Psoas muscle (tissue), 8 donors: Measurements from ENCODE around the gene SIGLEC11. TPM values are rescaled to one million over a fixed set of nuclear protein-coding genes. Genes with fewer than 3 reads are reported as not detected.

Source experiments
- ATAC-seq, 4 donors: fragments of 200-7000 bp; cut with Tn5 transposase; one replicate each; pipeline ENCODE4 v1.9.1; 2020; ENCODE audit warnings: moderate library complexity in 3 of 4, mild to moderate bottlenecking in 2 of 4
- DNase-seq, 2 donors: peaks; one replicate each; pipeline ENCODE4 v3.0.0-alpha.2; 2020
- H3K27ac ChIP-seq: fragments of 200-600 bp; one replicate; pipeline ENCODE4 v1.8.0; 2022
- H3K27me3 ChIP-seq, 3 donors: fragments of 200-600 bp in 1 of 3; one replicate each; pipeline versions ENCODE4 v1.6.1 to v1.8.0; 2013 to 2022; ENCODE audit warnings: low read length in 2 of 3, mild to moderate bottlenecking in 2 of 3, moderate library complexity in 1 of 3; ENCODE audit not compliant: insufficient read depth in 3 of 3
- H3K36me3 ChIP-seq, 2 donors: fragments of 200-600 bp in 1 of 2; one replicate each; pipeline versions ENCODE4 v1.6.1 to v1.8.0; 2013 to 2022; ENCODE audit warnings: low read depth in 1 of 2, mild to moderate bottlenecking in 1 of 2, moderate library complexity in 1 of 2; ENCODE audit not compliant: insufficient read depth in 1 of 2
- H3K4me1 ChIP-seq: fragments of 200-600 bp; one replicate; pipeline ENCODE4 v1.8.0; 2022
- H3K4me3 ChIP-seq: fragments of 200-600 bp; one replicate; pipeline ENCODE4 v1.8.0; 2022; ENCODE audit warnings: mild to moderate bottlenecking
- H3K9me3 ChIP-seq: fragments of 200-600 bp; one replicate; pipeline ENCODE4 v1.8.0; 2022
- WGBS, 3 donors: extraction: QIAGEN DNeasy Blood & Tissue Kit; methylation state at CpG; one replicate each; pipeline versions ENCODE4 v1.1.6 to v1.1.7; 2013; 5-methylcytosine and 5-hydroxymethylcytosine counted together
- intact Hi-C, 2 donors: fragments of 100-400 bp; cut with DNase I; formaldehyde crosslinking; loops; one replicate each; pipeline versions ENCODE4 v1.11.0 to v1.14.2; 2022
- polyA plus RNA-seq, 3 donors: library from polyadenylated mRNA; stranded (reverse); fragments of 200-250 nt; gene quantifications; one replicate each; pipeline ENCODE4 v1.2.3, GENCODE V29; 2013
- total RNA-seq, 4 donors: library from RNA; stranded (reverse); fragmentation: NEBNext Ultra II Directional in 2 of 4; extraction: Animal tissue kit (Norgen Biotek cat#: 25700) in 2 of 4; gene quantifications; one replicate each; pipeline versions ENCODE4 v1.2.1 to v1.2.4, GENCODE V29; 2021 to 2023
- TF ChIP-seq, protein P1 (sequence below): fragments of 200-600 bp; IDR thresholded peaks from one replicate; pipeline ENCODE4 v1.8.0; 2022; ENCODE audit warnings: antibody characterized with exemption
- donor health status: healthy with polysubstance abuse.
- donor health status: DM: no; HTN: no; CAD: no; lungs with moderate emphysema.
- donor health status: Bipolar disorder and iron deficiency.
- donor health status: healthy.
- donor health status: DM: yes; HTN: yes; CAD: no.
- donor health status: DM: no; HTN: no; CAD: no.
- donor health status: DM: no; HTN: no; CAD: no.
- donor health status: DM: yes; HTN: yes; CAD: no.

The SIGLEC11 gene
- total and polyA plus RNA-seq, 7 donors, result 0.13 to 0.38 (median 0.29) TPM; not detected in 1

DNA sequence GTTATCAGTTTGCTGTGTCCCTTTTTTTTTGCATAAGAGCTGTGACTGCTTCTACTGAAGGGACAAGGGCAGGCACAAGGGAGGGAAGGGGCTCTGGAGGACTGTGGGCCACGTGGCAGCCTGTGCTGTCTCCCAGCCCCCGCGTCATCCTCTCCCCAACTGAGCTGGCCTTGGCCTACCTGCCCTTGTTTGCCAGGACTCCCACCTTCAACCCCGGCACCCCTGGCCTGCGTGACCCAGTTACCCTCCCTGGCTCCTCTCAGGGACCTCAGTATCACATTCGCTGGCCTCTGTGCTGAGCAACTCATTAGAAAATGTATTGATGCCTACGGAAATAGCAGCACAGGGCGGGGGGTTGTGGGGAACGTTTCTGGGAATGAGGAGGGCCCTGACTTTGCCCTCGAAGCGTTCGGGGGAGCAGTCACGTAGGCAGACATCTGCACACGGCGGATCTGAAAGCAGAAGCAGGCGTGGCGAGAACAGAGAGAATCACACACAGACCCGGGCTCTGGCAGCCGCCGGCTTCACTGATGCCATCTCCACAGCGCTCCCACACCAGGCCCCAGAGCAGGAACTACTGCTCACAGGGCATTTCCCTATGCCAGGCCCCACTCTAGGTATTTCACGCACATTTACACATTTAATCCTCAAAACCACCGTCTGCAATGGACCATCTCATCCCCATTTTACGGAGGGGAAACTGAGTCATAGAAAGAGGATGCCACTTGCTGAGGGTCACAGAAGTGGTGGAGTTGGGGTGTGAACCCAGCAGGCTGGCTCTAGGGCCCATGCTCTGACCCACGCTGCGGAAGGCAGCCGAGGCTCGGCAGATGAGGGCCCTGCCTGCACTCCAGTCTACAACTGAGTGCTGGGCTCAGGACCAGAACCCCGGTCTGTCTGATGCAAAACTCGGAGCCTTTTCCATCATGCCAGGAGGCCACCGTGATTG is 37.6 kb downstream of the SIGLEC11 start:
- ATAC-seq (no peak), DNase-seq (peak in 1 of 2 donors; percentile 34)
- intact Hi-C loops, result no loop called here
- Histone ChIP-seq H3K27ac (no peak overlapping the region), H3K4me3 (no peak overlapping the region), H3K27me3 (no peaks in the 10 kb centered on the region), H3K4me1 (peaks cover 26% of the 10 kb centered on the region), H3K9me3 (no peaks in the 10 kb centered on the region), H3K36me3 (peaks cover 0 to 59% of the 10 kb centered on the region in 2 donors)
- WGBS, 3 donors, result 79 to 85% (median 81%) methylated on average over 31 of the region's 31 CpGs
- TF ChIP-seq, protein P1, sequence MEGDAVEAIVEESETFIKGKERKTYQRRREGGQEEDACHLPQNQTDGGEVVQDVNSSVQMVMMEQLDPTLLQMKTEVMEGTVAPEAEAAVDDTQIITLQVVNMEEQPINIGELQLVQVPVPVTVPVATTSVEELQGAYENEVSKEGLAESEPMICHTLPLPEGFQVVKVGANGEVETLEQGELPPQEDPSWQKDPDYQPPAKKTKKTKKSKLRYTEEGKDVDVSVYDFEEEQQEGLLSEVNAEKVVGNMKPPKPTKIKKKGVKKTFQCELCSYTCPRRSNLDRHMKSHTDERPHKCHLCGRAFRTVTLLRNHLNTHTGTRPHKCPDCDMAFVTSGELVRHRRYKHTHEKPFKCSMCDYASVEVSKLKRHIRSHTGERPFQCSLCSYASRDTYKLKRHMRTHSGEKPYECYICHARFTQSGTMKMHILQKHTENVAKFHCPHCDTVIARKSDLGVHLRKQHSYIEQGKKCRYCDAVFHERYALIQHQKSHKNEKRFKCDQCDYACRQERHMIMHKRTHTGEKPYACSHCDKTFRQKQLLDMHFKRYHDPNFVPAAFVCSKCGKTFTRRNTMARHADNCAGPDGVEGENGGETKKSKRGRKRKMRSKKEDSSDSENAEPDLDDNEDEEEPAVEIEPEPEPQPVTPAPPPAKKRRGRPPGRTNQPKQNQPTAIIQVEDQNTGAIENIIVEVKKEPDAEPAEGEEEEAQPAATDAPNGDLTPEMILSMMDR, result no peak

- Histone ChIP-seq H3K4me1 (peaks cover 14% of the 10 kb centered on the region), H3K4me3 (no peak overlapping the region), H3K27me3 (no peaks in the 10 kb centered on the region), H3K9me3 (no peaks in the 10 kb centered on the region), H3K27ac (no peak overlapping the region), H3K36me3 (peaks cover 0 to 58% of the 10 kb centered on the region in 2 donors)
- peak in 1 of 2 donors; percentile 65 for DNase-seq
- 74 to 80% (median 76%) methylated on average over 22 of the region's 22 CpGs for WGBS, 3 donors
- peak in 3 of 4 donors; percentile 15 to 22 (median 18) for ATAC-seq
- TF ChIP-seq, protein P1, result no peak
- intact Hi-C loops, result no loop called here
These were observed 38.8 kb downstream of the SIGLEC11 start for GRCh38 chr19:49921871-49922795.

DNA sequence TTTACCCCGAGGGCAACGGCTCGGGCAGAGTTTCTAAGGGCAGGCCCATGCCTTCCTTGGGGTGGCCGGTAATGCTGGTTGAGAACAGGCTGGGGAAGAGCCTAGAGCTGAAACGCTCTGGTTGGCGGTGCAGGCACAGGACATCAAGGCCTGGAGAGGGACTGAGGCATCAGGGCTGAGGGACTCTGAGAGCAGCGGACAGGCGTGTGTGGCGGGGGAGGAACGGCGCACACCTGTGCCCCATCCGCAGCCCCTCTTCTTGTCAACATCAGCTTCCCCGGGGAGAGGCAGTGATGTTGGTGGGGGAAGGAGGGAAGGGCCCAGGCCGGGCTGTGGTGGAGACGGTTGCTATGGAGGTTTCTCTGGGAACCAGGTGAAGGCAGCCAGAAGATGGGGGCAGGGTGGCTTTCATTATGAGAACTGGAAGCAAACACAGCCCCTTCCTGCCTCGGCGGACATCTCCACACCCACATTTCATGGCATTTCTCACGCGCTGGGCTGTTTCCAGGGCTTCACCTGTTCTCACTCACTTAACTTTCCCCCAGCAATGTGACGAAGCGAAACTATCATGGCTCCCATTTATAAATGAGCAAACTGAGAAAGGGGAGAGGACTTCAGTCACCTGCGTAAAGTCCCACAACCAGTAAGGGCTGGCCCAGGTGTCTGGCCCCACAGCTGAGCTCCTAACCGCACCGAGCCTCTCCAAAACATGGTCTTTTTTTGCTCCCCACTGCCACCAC is 40.2 kb downstream of the SIGLEC11 start:
- ATAC-seq (no peak), DNase-seq (peak in 1 of 2 donors; percentile 50)
- H3K9me3 ChIP-seq, result no peaks in the 10 kb centered on the region
- peaks cover 0 to 56% of the 10 kb centered on the region in 2 donors for H3K36me3 ChIP-seq
- peaks cover 12% of the 10 kb centered on the region for H3K4me1 ChIP-seq
- no peak overlapping the region for H3K27ac ChIP-seq
- no peaks in the 10 kb centered on the region for H3K27me3 ChIP-seq
- intact Hi-C loops, result no loop called here
- H3K4me3 ChIP-seq, result no peak overlapping the region
- TF ChIP-seq, protein P1, result no peak
- WGBS, 3 donors, result 90 to 93% (median 91%) methylated on average over 24 of the region's 24 CpGs

DNA sequence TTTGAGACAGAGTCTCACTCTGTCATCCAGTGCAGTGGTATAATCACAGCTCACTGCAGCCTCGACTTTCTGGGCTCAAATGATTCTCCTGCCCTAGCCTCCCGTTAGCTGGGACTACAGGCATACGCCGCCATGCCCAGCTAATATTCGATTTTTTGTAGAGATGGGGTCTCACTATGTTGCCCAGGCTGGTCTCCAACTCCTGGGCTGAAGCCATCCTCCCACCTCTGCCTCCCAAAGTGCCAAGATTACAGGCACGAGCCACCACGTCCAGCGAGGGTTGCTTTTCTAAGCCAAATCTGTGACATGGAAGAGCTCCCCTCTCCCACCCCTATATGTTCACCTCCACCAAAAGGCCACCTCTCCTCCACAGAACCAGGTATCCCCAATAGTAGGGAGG is 42.9 kb downstream of the SIGLEC11 start:
- no peak overlapping the region for H3K27ac ChIP-seq
- ATAC-seq (no peak), DNase-seq (no peak)
- no peaks in the 10 kb centered on the region for H3K4me1 ChIP-seq
- no peaks in the 10 kb centered on the region for H3K9me3 ChIP-seq
- H3K36me3 ChIP-seq, result peaks cover 0 to 49% of the 10 kb centered on the region in 2 donors
- TF ChIP-seq, protein P1, result no peak
- WGBS, 3 donors, result 91 to 95% (median 93%) methylated on average over 8 of the region's 8 CpGs
- no peaks in the 10 kb centered on the region for H3K27me3 ChIP-seq
- no peak overlapping the region for H3K4me3 ChIP-seq
- intact Hi-C loops, result no loop called here
